GM18951 (cell line): Measurements from ENCODE around the gene PAPPA2.

ENCODE experiments used
- POLR2A ChIP-seq: IDR thresholded peaks from 4 replicates; pipeline ENCODE4 v1.6.1; 2011; ENCODE audit warnings: mild to moderate bottlenecking; ENCODE audit not compliant: insufficient read length, insufficient read depth; ENCODE audit errors: extremely low read depth
- in situ Hi-C: fragments of 300-500 bp; cut with MboI; formaldehyde crosslinking; loops from one replicate; pipeline ENCODE4 v1.12.0; 2022; ENCODE audit warnings: low sequenced_read_pairs, mixed read lengths, inconsistent platforms; ENCODE audit not compliant: unreplicated experiment

Gene PAPPA2

GRCh38 chr1:176766779-176767178 is 303.8 kb downstream of the PAPPA2 start:
- in situ Hi-C loops = no loop called here
- no peak for TF ChIP-seq POLR2A

GRCh38 chr1:176767714-176768136 is 304.8 kb downstream of the PAPPA2 start:
- TF ChIP-seq POLR2A = no peak
- in situ Hi-C loops = no loop called here

- in situ Hi-C loops = no loop called here
- no peak for TF ChIP-seq POLR2A
Measured at GRCh38 chr1:176768532-176768931, 305.6 kb downstream of the PAPPA2 start.

GRCh38 chr1:176770066-176770465 is 307.1 kb downstream of the PAPPA2 start:
- TF ChIP-seq POLR2A = no peak
- in situ Hi-C loops = no loop called here

- in situ Hi-C loops = no loop called here
- TF ChIP-seq POLR2A = no peak
Measured at GRCh38 chr1:176773038-176773437, 310.1 kb downstream of the PAPPA2 start.

- in situ Hi-C loops = no loop called here
- no peak for TF ChIP-seq POLR2A
Measured at GRCh38 chr1:176774224-176774623, 311.2 kb downstream of the PAPPA2 start.

- in situ Hi-C loops = no loop called here
- TF ChIP-seq POLR2A = no peak
Measured at GRCh38 chr1:176775378-176775777, 312.4 kb downstream of the PAPPA2 start.

GRCh38 chr1:176775996-176776395 is 313.0 kb downstream of the PAPPA2 start:
- in situ Hi-C loops = no loop called here
- TF ChIP-seq POLR2A = no peak

- TF ChIP-seq POLR2A = no peak
- in situ Hi-C loops = no loop called here
Measured at GRCh38 chr1:176778056-176778455, 315.1 kb downstream of the PAPPA2 start.

- in situ Hi-C loops = no loop called here
- no peak for TF ChIP-seq POLR2A
Measured at GRCh38 chr1:176779992-176780328, 317.0 kb downstream of the PAPPA2 start.

- in situ Hi-C loops = no loop called here
- no peak for TF ChIP-seq POLR2A
Measured at GRCh38 chr1:176783309-176783708, 320.3 kb downstream of the PAPPA2 start.

GRCh38 chr1:176785056-176785455 is 322.1 kb downstream of the PAPPA2 start:
- no peak for TF ChIP-seq POLR2A
- in situ Hi-C loops = no loop called here

GRCh38 chr1:176785791-176786190 is 322.8 kb downstream of the PAPPA2 start:
- TF ChIP-seq POLR2A = no peak
- in situ Hi-C loops = no loop called here

- no peak for TF ChIP-seq POLR2A
- in situ Hi-C loops = no loop called here
Measured at GRCh38 chr1:176786274-176786673, 323.3 kb downstream of the PAPPA2 start.

- TF ChIP-seq POLR2A = no peak
- in situ Hi-C loops = no loop called here
Measured at GRCh38 chr1:176789571-176790090, 326.7 kb downstream of the PAPPA2 start.
